Adrenal gland (tissue), 19 donors: Measurements from ENCODE around the gene SRPK1. TPM values are rescaled to one million over a fixed set of nuclear protein-coding genes. Genes with fewer than 3 reads are reported as not detected.

Source experiments
- DNase-seq, 7 donors: peaks; one replicate each; pipeline ENCODE4 v3.0.0-alpha.2; 2019 to 2020
- H3K27ac ChIP-seq, 5 donors: fragments of 200-600 bp; sonication (generic) in 4 of 5; 1 replicate in 3 of 5; 2 replicates in 2 of 5; pipeline versions ENCODE4 v1.5.1 to v1.8.0; 2016 to 2020; ENCODE audit warnings: mild to moderate bottlenecking in 1 of 5
- H3K27me3 ChIP-seq: fragments of 200-600 bp; 2 replicates; pipeline ENCODE4 v1.8.0; 2021
- H3K36me3 ChIP-seq, 2 donors: fragments of 200-600 bp; replicated peaks in 1 of 2; 1 replicate in 1 of 2; 2 replicates in 1 of 2; pipeline versions ENCODE4 v1.5.1 to v1.8.0; 2018 to 2022
- H3K4me1 ChIP-seq, 2 donors: fragments of 200-600 bp; replicated peaks in 1 of 2; 1 replicate in 1 of 2; 2 replicates in 1 of 2; pipeline versions ENCODE4 v1.5.1 to v1.8.0; 2018 to 2021
- H3K4me3 ChIP-seq, 4 donors: fragments of 200-600 bp; sonication (generic) in 3 of 4; one replicate each; pipeline ENCODE4 v1.5.1; 2016 to 2018
- H3K9me3 ChIP-seq, 3 donors: fragments of 200-600 bp; sonication (generic) in 1 of 3; replicated peaks in 1 of 3; 1 replicate in 2 of 3; 2 replicates in 1 of 3; pipeline versions ENCODE4 v1.5.1 to v1.8.0; 2016 to 2021
- POLR2A ChIP-seq, 2 donors: fragments of 450-650 bp; IDR thresholded peaks; one replicate each; pipeline ENCODE4 v1.6.1; 2017; ENCODE audit warnings: antibody characterized with exemption in 2 of 2, mild to moderate bottlenecking in 2 of 2, moderate library complexity in 1 of 2
- WGBS, 4 donors: extraction: QIAGEN DNeasy Blood & Tissue Kit in 2 of 4; methylation state at CpG; one replicate each; pipeline versions ENCODE4 v1.1.5 to v1.1.7; 2013 to 2017; 5-methylcytosine and 5-hydroxymethylcytosine counted together
- intact Hi-C, 2 donors: fragments of 100-400 bp; cut with DNase I; formaldehyde crosslinking; loops; one replicate each; pipeline versions ENCODE4 v1.14.1 to v1.15.0; 2022 to 2023
- long read RNA-seq, 10 donors: library from polyadenylated mRNA in 3 of 10; unstranded in 2 of 10; stranded (forward) in 1 of 10; transcript quantifications; one replicate each; pipeline ENCODE4 v2.0.0 and lab custom pipeline, GENCODE V29; 2021 to 2026
- polyA plus RNA-seq, 3 donors: library from polyadenylated mRNA; stranded (reverse); fragments of 200-250 nt in 2 of 3; fragments of 350-450 nt in 1 of 3; fragmentation: Illumina TruSeq in 1 of 3; extraction: RNeasy Lipid Tissue Mini Kit (QIAGEN cat#74804) in 1 of 3; gene quantifications; one replicate each; pipeline ENCODE4 v1.2.3, GENCODE V29; 2013 to 2014
- total RNA-seq, 9 donors: library from RNA; depleted of rRNA in 4 of 9; stranded (reverse); fragments of >200 nt in 4 of 9; fragments of 120-200 nt in 1 of 9; fragmentation: NEBNext Ultra II Directional in 1 of 9; extraction: Animal tissue kit (Norgen Biotek cat#: 25700) in 1 of 9; gene quantifications; one replicate each; pipeline versions ENCODE4 v1.1.0 to v1.2.4, GENCODE V29; 2013 to 2023
- TF ChIP-seq, protein P1 (sequence below), 6 experiments: fragments of 450-650 bp in 4 of 6; fragments of 200-600 bp in 2 of 6; sonication (generic) in 1 of 6; IDR thresholded peaks; 1 replicate in 5 of 6; 2 replicates in 1 of 6; pipeline versions ENCODE4 v1.5.1 to v1.8.0; 2016 to 2021; ENCODE audit warnings: antibody characterized with exemption in 6 of 6, mild to moderate bottlenecking in 2 of 6, moderate library complexity in 1 of 6
- donor health status: healthy with polysubstance abuse.
- donor health status: Bipolar disorder and iron deficiency.
- donor health status: DM: yes; HTN: yes; CAD: no.
- donor health status: DM: no; HTN: no; CAD: no.
- donor health status: DM: no; HTN: no; CAD: no.
- donor health status: DM: yes; HTN: yes; CAD: no.

SRPK1 gene
- total RNA-seq (10 to 100 TPM; 11.5 to 37.7 (median 18.0) TPM), polyA plus RNA-seq (10 to 100 TPM in 1 of 3 donors, 1 to 10 TPM in 2; 5.1 to 15.1 (median 8.2) TPM)
- long read RNA-seq, donor 1: 0 reads
- long read RNA-seq, donor 2: 0 reads
- long read RNA-seq, donor 3: 0 reads
- long read RNA-seq, donor 4, partial matches to known transcripts: 7 of 7 reads
- long read RNA-seq, donor 4, other reads (novel, unspliced or antisense): 0 of 7 reads
- long read RNA-seq, donor 5, full-length matches to known transcripts: 17 of 27 reads
- long read RNA-seq, donor 5, partial matches to known transcripts: 2 of 27 reads
- long read RNA-seq, donor 5, other reads (novel, unspliced or antisense): 8 of 27 reads
- long read RNA-seq, donor 6, full-length matches to known transcripts: 1 of 16 reads
- long read RNA-seq, donor 6, partial matches to known transcripts: 14 of 16 reads
- long read RNA-seq, donor 6, other reads (novel, unspliced or antisense): 1 of 16 reads
- long read RNA-seq, donor 7: 0 reads
- long read RNA-seq, donor 8, full-length matches to known transcripts: 2 of 2 reads
- long read RNA-seq, donor 8, partial matches to known transcripts: 0 of 2 reads
- long read RNA-seq, donor 8, other reads (novel, unspliced or antisense): 0 of 2 reads
- long read RNA-seq, donor 9, full-length matches to known transcripts: 2 of 2 reads
- long read RNA-seq, donor 9, partial matches to known transcripts: 0 of 2 reads
- long read RNA-seq, donor 9, other reads (novel, unspliced or antisense): 0 of 2 reads
- long read RNA-seq, donor 10, full-length matches to known transcripts: 1 of 1 reads
- long read RNA-seq, donor 10, partial matches to known transcripts: 0 of 1 reads
- long read RNA-seq, donor 10, other reads (novel, unspliced or antisense): 0 of 1 reads

DNA sequence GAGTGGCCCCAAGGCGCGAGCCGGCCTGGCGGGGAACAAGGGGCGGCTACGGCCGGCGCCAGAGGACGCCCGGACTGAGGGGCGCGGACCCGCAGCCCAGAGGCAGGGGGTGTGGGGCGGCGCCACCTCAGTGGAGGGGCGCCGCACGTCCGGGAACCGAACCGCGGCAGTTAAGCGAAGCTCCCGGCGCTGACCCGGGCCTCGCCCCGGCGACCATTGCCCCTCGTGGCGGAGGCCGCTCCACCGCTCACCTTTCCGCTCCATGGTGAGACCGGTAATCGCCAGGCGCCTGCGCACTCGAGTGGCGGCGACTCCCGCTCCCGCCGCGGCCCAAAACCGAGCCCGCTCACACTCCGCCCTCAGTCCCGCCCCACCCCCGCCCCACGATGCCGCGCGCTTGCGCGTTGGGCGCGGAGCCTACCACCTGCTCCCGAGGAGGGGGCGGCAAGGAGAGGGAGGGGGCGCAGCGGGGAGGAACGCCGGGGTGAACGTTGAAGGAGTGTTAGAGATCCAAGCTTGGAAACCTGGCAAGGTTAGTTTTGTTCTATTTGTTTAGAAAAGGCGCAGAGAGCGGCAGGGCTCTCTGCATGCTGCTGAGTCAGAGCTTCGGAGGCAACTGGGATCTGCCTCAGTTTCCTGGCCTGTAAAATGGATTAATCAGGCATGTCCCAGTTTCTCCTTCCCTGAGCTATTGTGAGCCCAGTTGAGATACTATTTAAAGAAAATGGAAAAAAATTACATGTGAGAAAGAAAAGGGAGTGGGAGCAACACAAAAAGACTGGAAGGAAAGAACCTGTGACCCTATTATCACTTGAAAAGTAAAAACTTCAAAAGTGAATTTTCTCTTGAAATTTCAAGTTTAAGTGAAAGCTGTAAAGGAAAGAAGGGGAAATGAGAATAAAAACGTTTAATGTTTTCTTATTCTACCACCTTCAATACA, at the start of gene SRPK1:
TSS of gene SRPK1 (minus strand) at position 306 of the 940 bp plus-strand sequence. CDS start at position 264, 42 bp downstream.
- WGBS, 4 donors: 0 to 3% (median 0%) methylated on average over 11 to 69 of the region's 69 CpGs
- DNase-seq: peak; percentile 83 to 91 (median 87)
- H3K27ac ChIP-seq: peak within 1 kb of the TSS in 2 of 5 donors; percentile 31 to 56
- H3K9me3 ChIP-seq: no peaks in the 10 kb centered on the region
- H3K4me3 ChIP-seq: peak within 1 kb of the TSS in 3 of 4 donors; percentile 40 to 86 (median 58)
- intact Hi-C loops: no loop called here
- H3K27me3 ChIP-seq: no peaks in the 10 kb centered on the region
- H3K4me1 ChIP-seq: peaks cover 0 to 30% of the 10 kb centered on the region in 2 donors
- TF ChIP-seq, protein P1, sequence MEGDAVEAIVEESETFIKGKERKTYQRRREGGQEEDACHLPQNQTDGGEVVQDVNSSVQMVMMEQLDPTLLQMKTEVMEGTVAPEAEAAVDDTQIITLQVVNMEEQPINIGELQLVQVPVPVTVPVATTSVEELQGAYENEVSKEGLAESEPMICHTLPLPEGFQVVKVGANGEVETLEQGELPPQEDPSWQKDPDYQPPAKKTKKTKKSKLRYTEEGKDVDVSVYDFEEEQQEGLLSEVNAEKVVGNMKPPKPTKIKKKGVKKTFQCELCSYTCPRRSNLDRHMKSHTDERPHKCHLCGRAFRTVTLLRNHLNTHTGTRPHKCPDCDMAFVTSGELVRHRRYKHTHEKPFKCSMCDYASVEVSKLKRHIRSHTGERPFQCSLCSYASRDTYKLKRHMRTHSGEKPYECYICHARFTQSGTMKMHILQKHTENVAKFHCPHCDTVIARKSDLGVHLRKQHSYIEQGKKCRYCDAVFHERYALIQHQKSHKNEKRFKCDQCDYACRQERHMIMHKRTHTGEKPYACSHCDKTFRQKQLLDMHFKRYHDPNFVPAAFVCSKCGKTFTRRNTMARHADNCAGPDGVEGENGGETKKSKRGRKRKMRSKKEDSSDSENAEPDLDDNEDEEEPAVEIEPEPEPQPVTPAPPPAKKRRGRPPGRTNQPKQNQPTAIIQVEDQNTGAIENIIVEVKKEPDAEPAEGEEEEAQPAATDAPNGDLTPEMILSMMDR (IDR thresholded peaks at IDR 0.05): no peak
- peak in 1 of 2 donors; percentile 47 for TF ChIP-seq POLR2A (IDR thresholded peaks at IDR 0.05)
- H3K36me3 ChIP-seq: no peaks in the 10 kb centered on the region

DNA sequence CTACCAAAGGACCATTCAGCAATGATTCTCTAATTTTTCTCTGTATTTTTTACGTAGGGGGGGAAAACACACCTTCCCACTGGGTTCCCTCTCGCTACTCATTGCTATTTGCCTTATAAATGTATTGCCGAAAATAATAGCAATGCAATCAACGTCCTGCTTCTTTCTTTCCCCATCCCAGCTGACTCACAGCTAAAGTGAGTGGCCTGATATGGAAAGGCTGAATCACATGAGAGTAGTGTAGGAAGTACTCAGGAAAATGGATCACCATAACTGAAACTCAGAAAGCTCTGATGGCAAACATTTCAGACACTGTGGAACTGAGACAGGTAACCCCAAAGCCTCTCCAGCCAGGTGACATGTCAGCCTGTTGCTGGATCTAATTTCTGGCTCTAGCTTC, 49.3 kb upstream of the SRPK1 start:
- intact Hi-C loops: no loop called here
- H3K36me3 ChIP-seq: no peaks in the 10 kb centered on the region
- DNase-seq: peak in 3 of 7 donors; percentile 21 to 50 (median 22)
- WGBS, 4 donors: 67 to 82% (median 71%) methylated on average over 4 of the region's 4 CpGs
- H3K4me1 ChIP-seq: peaks cover 0 to 6% of the 10 kb centered on the region in 2 donors
- H3K27me3 ChIP-seq: no peaks in the 10 kb centered on the region
- peak overlapping the region in 1 of 5 donors; percentile 38 for H3K27ac ChIP-seq
- H3K9me3 ChIP-seq: no peaks in the 10 kb centered on the region
- no peak overlapping the region for H3K4me3 ChIP-seq
- TF ChIP-seq, protein P1 (IDR thresholded peaks at IDR 0.05): no peak

- Histone ChIP-seq H3K27me3 (no peaks in the 10 kb centered on the region), H3K27ac (peak overlapping the region in 1 of 5 donors; percentile 38), H3K4me1 (peaks cover 0 to 6% of the 10 kb centered on the region in 2 donors), H3K4me3 (no peak overlapping the region), H3K9me3 (no peaks in the 10 kb centered on the region), H3K36me3 (no peaks in the 10 kb centered on the region)
- TF ChIP-seq POLR2A (IDR thresholded peaks at IDR 0.05): no peak
- TF ChIP-seq, protein P1 (IDR thresholded peaks at IDR 0.05): no peak
- no peak for DNase-seq
- intact Hi-C loops: no loop called here
These were observed 48.7 kb upstream of the SRPK1 start for GRCh38 chr6:35969646-35970045.
